SK-N-SH treated with all-trans-retinoic acid at 6 μM for 48 hours (cell line): ENCODE results near the gene GREB1L.

Experiments
- ATAC-seq: fragments of 200-7000 bp; cut with Tn5 transposase; 3 replicates; pipeline ENCODE4 v1.9.1; 2020; ENCODE audit warnings: mild to moderate bottlenecking, moderate library complexity
- ARNTL ChIP-seq: fragments of 450-650 bp; formaldehyde crosslinking; IDR thresholded peaks from 2 replicates; pipeline ENCODE4 v1.5.0; 2020; ENCODE audit warnings: low read depth, mild to moderate bottlenecking, moderate library complexity, borderline replicate concordance
- BACH2 ChIP-seq: fragments of 250-450 bp; sonication (Bioruptor Pico); IDR thresholded peaks from 2 replicates; pipeline ENCODE4 v1.9.0; 2021; ENCODE audit warnings: mild to moderate bottlenecking, borderline replicate concordance
- CSDC2 ChIP-seq: fragments of 250-450 bp; sonication (Bioruptor Pico); IDR thresholded peaks from 2 replicates; pipeline ENCODE4 v1.5.0; 2020; ENCODE audit warnings: mild to moderate bottlenecking, moderate library complexity
- GLIS3 ChIP-seq: fragments of 250-450 bp; sonication (Bioruptor Pico); IDR thresholded peaks from 2 replicates; pipeline ENCODE4 v1.5.0; 2020; ENCODE audit warnings: mild to moderate bottlenecking, moderate library complexity
- ISL1 ChIP-seq: fragments of 250-450 bp; sonication (Bioruptor Pico); IDR thresholded peaks from 2 replicates; pipeline ENCODE4 v2.1.2; 2022; ENCODE audit warnings: mild to moderate bottlenecking, moderate library complexity
- OSR1 ChIP-seq: fragments of 250-450 bp; sonication (Bioruptor Pico); IDR thresholded peaks from 2 replicates; pipeline ENCODE4 v1.8.0; 2022; ENCODE audit warnings: moderate library complexity, mild to moderate bottlenecking, inconsistent platforms
- PPARA ChIP-seq: fragments of 250-450 bp; sonication (Bioruptor Pico); IDR thresholded peaks from 2 replicates; pipeline ENCODE4 v1.5.0; 2020; ENCODE audit warnings: mild to moderate bottlenecking, borderline replicate concordance
- RARB ChIP-seq: fragments of 250-450 bp; sonication (Bioruptor Pico); IDR thresholded peaks from 2 replicates; pipeline ENCODE4 v1.8.0; 2021; ENCODE audit warnings: mild to moderate bottlenecking, moderate library complexity
- SNAI2 ChIP-seq: fragments of 250-450 bp; sonication (Bioruptor Pico); IDR thresholded peaks from 2 replicates; pipeline ENCODE4 v1.5.0; 2020; ENCODE audit warnings: mild to moderate bottlenecking, moderate library complexity
- TCF4 ChIP-seq: fragments of 250-450 bp; sonication (Bioruptor Pico); IDR thresholded peaks from 2 replicates; pipeline ENCODE4 v1.8.0; 2021; ENCODE audit warnings: mild to moderate bottlenecking, moderate library complexity, borderline replicate concordance
- TOX ChIP-seq: fragments of 250-450 bp; sonication (Bioruptor Pico); IDR thresholded peaks from 2 replicates; pipeline ENCODE4 v1.8.0; 2021; ENCODE audit warnings: mild to moderate bottlenecking, moderate library complexity, borderline replicate concordance
- ZC3H10 ChIP-seq: fragments of 250-450 bp; sonication (Bioruptor Pico); IDR thresholded peaks from 2 replicates; pipeline ENCODE4 v1.5.1; 2021; ENCODE audit warnings: mild to moderate bottlenecking, moderate library complexity
- ZFP3 ChIP-seq: fragments of 250-450 bp; sonication (Bioruptor Pico); IDR thresholded peaks from 2 replicates; pipeline ENCODE4 v1.5.0; 2020; ENCODE audit warnings: mild to moderate bottlenecking, moderate library complexity
- ZFP30 ChIP-seq: fragments of 450-650 bp; formaldehyde crosslinking; IDR thresholded peaks from 2 replicates; pipeline ENCODE4 v1.5.0; 2022; ENCODE audit warnings: mild to moderate bottlenecking, moderate library complexity
- ZNF565 ChIP-seq: fragments of 450-650 bp; formaldehyde crosslinking; conservative IDR thresholded peaks from 2 replicates; pipeline ENCODE4 v1.5.0; 2020; ENCODE audit warnings: low read depth, mild to moderate bottlenecking, moderate library complexity
- ZNF70 ChIP-seq: fragments of 450-650 bp; formaldehyde crosslinking; IDR thresholded peaks from 2 replicates; pipeline ENCODE4 v1.5.0; 2020; ENCODE audit warnings: mild to moderate bottlenecking, moderate library complexity
- ZNF8 ChIP-seq: fragments of 450-650 bp; formaldehyde crosslinking; IDR thresholded peaks from 2 replicates; pipeline ENCODE4 v1.5.0; 2020; ENCODE audit warnings: mild to moderate bottlenecking, moderate library complexity
- TF ChIP-seq, protein P1 (sequence below): fragments of 250-450 bp; sonication (Bioruptor Pico); IDR thresholded peaks from 2 replicates; pipeline ENCODE4 v1.5.0; 2020; ENCODE audit warnings: mild to moderate bottlenecking, moderate library complexity
- TF ChIP-seq, protein P2 (sequence below): fragments of 250-450 bp; sonication (Bioruptor Pico); IDR thresholded peaks from 2 replicates; pipeline ENCODE4 v1.8.0; 2021; ENCODE audit warnings: low read depth, mild to moderate bottlenecking, moderate library complexity, borderline replicate concordance
- TF ChIP-seq, protein P3 (sequence below): fragments of 250-450 bp; sonication (Bioruptor Pico); IDR thresholded peaks from 2 replicates; pipeline ENCODE4 v1.5.1; 2020; ENCODE audit warnings: low read depth, mild to moderate bottlenecking, moderate library complexity
- TF ChIP-seq, protein P4 (sequence below): fragments of 250-450 bp; sonication (Bioruptor Pico); IDR thresholded peaks from 2 replicates; pipeline ENCODE4 v1.5.1; 2021; ENCODE audit warnings: mild to moderate bottlenecking, moderate library complexity
- TF ChIP-seq, protein P5 (sequence below): fragments of 250-450 bp; sonication (Bioruptor Pico); IDR thresholded peaks from 2 replicates; pipeline ENCODE4 v1.8.0; 2020; ENCODE audit warnings: mild to moderate bottlenecking, moderate library complexity, borderline replicate concordance

The GREB1L gene

DNA sequence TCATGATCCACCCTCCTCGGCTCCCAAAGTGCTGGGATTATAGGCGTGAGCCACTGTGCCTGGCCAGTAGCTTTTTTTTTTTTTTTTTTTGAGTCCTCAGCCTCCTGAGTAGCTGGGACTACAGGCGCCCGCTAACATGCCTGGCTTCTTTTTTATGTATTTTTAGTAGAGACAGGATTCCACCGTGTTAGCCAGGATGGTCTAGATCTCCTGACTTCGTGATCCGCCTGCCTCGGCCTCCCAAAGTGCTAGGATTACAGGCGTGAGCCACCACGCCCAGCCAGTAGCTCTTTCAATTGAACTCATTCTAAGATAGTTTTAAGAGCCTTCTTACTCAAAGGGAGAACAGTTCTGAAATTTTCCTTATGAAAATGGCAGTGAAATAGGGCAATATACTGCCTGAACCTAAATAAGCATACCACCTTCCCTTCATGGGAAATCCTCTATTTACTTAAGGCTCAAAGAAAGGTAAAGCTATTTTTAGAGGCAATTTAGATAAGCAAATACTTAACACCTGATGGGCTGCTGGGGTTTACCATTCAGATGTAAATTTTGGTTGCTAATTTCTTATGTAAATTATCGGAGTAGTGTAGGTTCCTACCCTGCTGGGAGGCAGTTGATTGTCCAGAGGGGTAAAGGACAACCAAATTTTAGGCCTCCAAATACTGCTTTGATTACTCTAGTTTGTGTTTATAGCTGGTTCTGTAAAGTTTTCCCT lies 144.7 kb downstream of the GREB1L start:
- TF ChIP-seq ISL1 (CRISPR knock-in tag): no peak
- no peak for TF ChIP-seq ZC3H10 (CRISPR knock-in tag)
- TF ChIP-seq ZNF565 (CRISPR knock-in tag): no peak
- TF ChIP-seq, protein P1, sequence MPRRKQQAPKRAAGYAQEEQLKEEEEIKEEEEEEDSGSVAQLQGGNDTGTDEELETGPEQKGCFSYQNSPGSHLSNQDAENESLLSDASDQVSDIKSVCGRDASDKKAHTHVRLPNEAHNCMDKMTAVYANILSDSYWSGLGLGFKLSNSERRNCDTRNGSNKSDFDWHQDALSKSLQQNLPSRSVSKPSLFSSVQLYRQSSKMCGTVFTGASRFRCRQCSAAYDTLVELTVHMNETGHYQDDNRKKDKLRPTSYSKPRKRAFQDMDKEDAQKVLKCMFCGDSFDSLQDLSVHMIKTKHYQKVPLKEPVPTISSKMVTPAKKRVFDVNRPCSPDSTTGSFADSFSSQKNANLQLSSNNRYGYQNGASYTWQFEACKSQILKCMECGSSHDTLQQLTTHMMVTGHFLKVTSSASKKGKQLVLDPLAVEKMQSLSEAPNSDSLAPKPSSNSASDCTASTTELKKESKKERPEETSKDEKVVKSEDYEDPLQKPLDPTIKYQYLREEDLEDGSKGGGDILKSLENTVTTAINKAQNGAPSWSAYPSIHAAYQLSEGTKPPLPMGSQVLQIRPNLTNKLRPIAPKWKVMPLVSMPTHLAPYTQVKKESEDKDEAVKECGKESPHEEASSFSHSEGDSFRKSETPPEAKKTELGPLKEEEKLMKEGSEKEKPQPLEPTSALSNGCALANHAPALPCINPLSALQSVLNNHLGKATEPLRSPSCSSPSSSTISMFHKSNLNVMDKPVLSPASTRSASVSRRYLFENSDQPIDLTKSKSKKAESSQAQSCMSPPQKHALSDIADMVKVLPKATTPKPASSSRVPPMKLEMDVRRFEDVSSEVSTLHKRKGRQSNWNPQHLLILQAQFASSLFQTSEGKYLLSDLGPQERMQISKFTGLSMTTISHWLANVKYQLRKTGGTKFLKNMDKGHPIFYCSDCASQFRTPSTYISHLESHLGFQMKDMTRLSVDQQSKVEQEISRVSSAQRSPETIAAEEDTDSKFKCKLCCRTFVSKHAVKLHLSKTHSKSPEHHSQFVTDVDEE: no peak
- no peak for TF ChIP-seq TOX
- no peak for TF ChIP-seq SNAI2
- no peak for TF ChIP-seq OSR1 (CRISPR knock-in tag)
- no peak for TF ChIP-seq ZNF8 (CRISPR knock-in tag)
- no peak for TF ChIP-seq CSDC2
- TF ChIP-seq ARNTL (CRISPR knock-in tag): no peak
- TF ChIP-seq GLIS3: no peak
- TF ChIP-seq, protein P2, sequence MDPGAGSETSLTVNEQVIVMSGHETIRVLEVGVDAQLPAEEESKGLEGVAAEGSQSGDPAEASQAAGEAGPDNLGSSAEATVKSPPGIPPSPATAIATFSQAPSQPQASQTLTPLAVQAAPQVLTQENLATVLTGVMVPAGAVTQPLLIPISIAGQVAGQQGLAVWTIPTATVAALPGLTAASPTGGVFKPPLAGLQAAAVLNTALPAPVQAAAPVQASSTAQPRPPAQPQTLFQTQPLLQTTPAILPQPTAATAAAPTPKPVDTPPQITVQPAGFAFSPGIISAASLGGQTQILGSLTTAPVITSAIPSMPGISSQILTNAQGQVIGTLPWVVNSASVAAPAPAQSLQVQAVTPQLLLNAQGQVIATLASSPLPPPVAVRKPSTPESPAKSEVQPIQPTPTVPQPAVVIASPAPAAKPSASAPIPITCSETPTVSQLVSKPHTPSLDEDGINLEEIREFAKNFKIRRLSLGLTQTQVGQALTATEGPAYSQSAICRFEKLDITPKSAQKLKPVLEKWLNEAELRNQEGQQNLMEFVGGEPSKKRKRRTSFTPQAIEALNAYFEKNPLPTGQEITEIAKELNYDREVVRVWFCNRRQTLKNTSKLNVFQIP: no peak
- TF ChIP-seq ZNF70: no peak
- ATAC-seq: no peak

DNA sequence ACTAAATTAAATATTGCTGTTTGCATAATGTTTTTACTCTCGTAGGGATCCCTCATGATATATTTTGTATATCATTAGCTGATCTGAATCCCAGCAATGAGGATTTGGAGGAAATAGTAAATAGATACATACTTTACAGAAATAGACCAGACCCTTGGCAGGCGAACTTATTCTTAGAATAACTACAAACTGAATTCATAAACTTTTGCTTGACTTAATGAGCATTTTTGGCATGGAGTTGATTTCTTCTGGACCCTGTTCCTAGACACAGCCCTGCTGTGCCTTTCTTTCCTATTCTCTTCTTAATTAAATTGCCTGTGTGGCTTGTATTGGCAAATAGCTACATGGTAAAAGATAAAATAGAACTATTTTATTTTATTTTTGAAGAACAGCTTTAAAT lies 145.9 kb downstream of the GREB1L start:
- no peak for TF ChIP-seq ZFP30 (CRISPR knock-in tag)
- TF ChIP-seq ZNF70: no peak
- no peak for TF ChIP-seq CSDC2
- TF ChIP-seq PPARA (CRISPR knock-in tag): no peak
- TF ChIP-seq, protein P3, sequence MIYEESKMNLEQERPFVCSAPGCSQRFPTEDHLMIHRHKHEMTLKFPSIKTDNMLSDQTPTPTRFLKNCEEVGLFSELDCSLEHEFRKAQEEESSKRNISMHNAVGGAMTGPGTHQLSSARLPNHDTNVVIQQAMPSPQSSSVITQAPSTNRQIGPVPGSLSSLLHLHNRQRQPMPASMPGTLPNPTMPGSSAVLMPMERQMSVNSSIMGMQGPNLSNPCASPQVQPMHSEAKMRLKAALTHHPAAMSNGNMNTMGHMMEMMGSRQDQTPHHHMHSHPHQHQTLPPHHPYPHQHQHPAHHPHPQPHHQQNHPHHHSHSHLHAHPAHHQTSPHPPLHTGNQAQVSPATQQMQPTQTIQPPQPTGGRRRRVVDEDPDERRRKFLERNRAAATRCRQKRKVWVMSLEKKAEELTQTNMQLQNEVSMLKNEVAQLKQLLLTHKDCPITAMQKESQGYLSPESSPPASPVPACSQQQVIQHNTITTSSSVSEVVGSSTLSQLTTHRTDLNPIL (CRISPR knock-in tag): no peak
- TF ChIP-seq ARNTL (CRISPR knock-in tag): no peak
- no peak for TF ChIP-seq TOX
- no peak for TF ChIP-seq ISL1 (CRISPR knock-in tag)
- TF ChIP-seq BACH2 (CRISPR knock-in tag): no peak
- TF ChIP-seq, all 23 proteins: peak for 0
- no peak for ATAC-seq

DNA sequence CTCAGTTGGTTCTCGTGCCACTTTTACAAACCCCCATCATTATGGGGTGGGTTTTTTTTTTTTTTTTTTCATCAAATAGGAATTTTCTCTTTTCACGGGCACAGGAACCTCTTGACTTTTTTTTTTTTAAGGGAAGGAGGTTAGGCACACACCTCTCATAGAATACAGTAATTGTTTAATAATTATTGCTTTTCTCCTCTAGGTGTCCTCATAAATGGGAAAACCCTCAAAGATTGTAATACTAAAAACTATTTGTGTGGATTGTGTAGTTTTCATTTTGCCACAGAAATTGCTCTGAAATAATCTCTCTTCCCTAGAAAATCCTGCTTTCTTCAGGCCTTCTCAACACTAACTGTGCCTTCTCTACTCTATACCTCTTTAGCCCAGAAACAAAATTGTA lies 147.3 kb downstream of the GREB1L start:
- TF ChIP-seq ZNF8 (CRISPR knock-in tag) (no peak), GLIS3 (no peak), ZFP3 (CRISPR knock-in tag) (no peak), ARNTL (CRISPR knock-in tag) (no peak), RARB (CRISPR knock-in tag) (no peak), TOX (no peak), ISL1 (CRISPR knock-in tag) (no peak), ZNF565 (CRISPR knock-in tag) (no peak), TCF4 (CRISPR knock-in tag) (no peak), ZFP30 (CRISPR knock-in tag) (no peak), PPARA (CRISPR knock-in tag) (no peak), BACH2 (CRISPR knock-in tag) (no peak), ZC3H10 (CRISPR knock-in tag) (no peak), ZNF70 (no peak), CSDC2 (no peak)
- TF ChIP-seq, protein P4, sequence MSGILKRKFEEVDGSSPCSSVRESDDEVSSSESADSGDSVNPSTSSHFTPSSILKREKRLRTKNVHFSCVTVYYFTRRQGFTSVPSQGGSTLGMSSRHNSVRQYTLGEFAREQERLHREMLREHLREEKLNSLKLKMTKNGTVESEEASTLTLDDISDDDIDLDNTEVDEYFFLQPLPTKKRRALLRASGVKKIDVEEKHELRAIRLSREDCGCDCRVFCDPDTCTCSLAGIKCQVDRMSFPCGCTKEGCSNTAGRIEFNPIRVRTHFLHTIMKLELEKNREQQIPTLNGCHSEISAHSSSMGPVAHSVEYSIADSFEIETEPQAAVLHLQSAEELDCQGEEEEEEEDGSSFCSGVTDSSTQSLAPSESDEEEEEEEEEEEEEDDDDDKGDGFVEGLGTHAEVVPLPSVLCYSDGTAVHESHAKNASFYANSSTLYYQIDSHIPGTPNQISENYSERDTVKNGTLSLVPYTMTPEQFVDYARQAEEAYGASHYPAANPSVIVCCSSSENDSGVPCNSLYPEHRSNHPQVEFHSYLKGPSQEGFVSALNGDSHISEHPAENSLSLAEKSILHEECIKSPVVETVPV (CRISPR knock-in tag): no peak
- TF ChIP-seq, protein P5, sequence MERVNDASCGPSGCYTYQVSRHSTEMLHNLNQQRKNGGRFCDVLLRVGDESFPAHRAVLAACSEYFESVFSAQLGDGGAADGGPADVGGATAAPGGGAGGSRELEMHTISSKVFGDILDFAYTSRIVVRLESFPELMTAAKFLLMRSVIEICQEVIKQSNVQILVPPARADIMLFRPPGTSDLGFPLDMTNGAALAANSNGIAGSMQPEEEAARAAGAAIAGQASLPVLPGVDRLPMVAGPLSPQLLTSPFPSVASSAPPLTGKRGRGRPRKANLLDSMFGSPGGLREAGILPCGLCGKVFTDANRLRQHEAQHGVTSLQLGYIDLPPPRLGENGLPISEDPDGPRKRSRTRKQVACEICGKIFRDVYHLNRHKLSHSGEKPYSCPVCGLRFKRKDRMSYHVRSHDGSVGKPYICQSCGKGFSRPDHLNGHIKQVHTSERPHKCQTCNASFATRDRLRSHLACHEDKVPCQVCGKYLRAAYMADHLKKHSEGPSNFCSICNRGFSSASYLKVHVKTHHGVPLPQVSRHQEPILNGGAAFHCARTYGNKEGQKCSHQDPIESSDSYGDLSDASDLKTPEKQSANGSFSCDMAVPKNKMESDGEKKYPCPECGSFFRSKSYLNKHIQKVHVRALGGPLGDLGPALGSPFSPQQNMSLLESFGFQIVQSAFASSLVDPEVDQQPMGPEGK: no peak
- TF ChIP-seq, protein P2: no peak
- ATAC-seq: no peak
